Midbrain (tissue), 1 donor: ENCODE measurements around the gene PRELP.
"Not testable (repeated sequence)": the region's sequence is repeated elsewhere in the genome, so short reads cannot be mapped to it uniquely, and the experiment has no call there.

ENCODE experiments used
- DNase-seq: peaks from one replicate; lab custom pipeline; 2025; lab: John Stamatoyannopoulos, UW

PRELP gene

DNA sequence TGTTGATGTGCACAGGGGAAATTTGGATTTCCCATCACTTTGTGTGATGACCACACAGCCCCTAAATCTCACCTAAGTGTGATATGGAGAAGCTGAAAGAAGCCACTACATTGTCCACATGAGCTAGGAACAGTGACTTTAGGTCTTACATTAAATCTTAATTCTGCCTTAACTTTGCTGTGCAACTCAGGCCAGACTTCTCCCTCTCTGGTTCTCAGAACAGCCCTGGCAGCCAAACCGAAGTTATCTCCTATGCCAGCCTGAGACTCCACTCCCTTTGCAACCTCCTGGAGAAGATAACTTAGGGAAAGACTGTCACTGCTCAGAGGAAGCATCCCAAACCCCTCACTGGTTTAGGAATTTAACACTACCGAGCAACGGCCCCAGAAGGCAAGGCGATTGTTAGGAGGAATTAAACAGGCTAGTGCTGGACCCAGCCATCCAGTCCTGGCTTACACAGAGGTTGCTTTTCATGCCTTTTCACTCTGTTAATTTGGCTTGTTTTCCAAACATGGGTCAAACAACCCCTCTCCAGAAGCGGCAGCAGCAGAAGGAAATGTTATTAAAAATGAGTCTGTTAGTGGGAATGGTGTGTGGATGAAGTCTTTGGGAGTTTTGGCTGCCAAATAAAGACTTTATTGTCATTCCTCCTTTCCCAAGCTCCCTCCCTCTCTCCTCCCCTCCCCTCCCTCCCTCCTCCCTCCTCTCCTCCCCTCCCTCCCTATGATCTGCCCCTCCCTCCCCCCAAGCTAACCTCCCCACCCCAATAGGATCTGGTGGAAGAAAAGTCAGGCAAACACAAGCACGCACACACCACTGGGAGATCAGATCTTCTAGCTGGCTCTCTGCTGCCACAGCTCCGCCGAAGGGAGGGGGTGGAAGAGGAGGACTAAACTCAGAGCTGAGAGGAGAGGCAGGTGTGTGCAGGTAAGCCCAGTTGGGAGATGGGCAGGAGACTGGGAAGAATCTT lies at the start of gene PRELP:
TSS of gene PRELP (plus strand) at position 795 of the 970 bp plus-strand sequence. CDS start 7,379 bp downstream, outside the sequence.
- peak; percentile 64 for DNase-seq

DNA sequence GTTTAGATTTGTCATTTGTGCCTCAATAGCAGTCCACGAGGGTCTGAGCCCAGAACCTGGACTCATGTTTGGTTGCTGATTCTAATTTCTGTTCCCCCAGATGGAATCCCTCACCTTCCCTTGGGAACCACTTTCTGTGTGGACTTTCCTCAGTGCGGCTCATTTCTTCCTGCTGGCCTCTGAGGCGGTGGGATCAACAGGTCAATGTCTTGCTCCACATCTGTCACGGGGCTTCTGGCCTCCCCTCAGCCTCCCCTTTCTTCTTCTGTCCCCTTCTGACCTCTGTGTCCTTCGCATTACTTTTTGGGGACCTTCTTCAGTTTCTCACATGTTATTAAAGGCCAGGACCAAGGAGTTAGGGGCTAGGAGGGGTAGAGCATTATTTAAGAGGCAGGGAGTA lies 49.2 kb upstream of the PRELP start:
- no peak for DNase-seq

DNA sequence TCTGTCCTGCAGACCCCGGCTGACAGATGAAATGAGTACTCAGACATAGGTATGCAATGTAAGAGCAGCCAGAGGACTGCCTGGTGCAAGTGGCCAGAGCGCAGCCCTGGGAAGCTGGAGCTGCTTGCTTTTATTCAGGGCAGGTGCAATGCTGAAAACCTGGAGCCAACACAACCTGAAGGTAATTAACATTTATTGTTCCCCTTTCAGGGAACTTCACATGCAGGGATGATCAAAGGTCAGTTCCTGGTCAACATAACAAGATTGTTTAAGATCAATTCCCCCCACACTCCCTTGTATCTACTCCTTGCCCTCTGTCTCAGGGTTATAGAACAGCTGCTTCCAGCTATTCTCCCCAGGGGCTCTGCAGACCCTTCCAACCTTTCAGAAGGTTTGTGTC lies 48.7 kb upstream of the PRELP start:
- no peak for DNase-seq

DNA sequence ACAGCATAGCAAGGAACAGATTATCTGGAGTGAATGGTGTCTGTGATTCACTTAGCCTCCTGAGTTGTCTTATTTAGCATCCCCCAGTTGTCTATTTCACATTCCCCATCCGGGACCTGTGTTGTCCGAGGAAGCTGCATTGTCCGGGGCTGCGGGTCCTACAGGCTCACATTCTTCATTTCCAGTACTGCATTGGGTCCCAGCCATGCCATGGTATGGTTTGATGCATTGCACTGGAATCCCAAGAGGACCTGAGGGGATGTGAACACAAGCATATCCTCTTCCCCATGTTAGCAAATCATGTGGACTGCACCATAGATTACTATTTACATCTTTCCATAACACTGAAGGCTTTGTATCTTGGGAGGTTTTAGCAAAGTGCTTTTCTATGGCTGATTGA lies 48.2 kb upstream of the PRELP start:
- DNase-seq = no peak

DNA sequence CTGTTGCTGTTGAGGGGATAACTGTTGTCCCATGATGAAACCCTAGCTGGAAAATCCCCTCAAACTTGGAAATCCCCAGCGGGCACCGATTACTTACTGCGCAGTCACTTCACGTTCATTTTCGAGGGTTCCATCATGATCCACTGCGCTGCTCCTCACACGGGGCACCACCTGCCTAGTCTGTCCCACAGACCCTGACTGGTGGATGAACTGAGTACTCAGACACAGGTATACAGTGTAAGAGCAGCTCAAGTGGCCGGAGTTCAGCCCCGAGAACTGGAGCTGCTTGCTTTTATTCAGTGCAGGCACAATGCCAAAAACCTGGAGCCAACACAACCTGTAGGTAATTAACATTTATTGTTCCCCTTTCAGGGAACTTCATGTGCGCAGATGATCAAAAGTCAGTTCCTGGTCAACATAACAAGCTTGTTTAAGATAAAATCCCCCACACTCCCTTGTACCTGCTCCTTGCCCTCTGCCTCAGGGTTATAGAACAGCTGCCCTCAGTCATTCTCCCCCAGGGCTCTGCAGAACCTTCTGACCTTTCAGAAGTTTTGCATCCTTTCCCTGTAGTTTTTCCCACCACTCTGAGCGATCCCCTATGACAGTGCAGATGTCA lies 46.5 kb upstream of the PRELP start:
- no peak for DNase-seq

DNA sequence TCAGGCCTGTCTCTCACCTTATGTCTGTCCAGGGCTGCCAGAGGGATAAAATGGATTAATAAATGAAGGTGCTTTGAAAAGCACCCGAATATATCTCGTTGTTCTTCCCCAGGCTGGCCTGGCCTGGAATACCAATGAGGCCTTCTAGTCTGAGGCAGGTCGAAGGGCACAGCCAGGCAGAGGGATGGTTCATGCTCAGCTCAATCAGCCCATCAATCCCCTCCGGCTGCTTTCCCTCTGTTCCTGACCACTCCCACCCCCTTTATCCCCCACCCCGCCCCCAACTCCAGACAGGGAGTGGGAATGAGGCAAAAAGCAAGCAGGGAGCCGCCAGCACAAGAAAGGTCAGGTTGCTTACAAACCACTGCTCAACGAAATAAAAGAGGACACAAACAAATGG lies 40.0 kb upstream of the PRELP start:
- no peak for DNase-seq

DNA sequence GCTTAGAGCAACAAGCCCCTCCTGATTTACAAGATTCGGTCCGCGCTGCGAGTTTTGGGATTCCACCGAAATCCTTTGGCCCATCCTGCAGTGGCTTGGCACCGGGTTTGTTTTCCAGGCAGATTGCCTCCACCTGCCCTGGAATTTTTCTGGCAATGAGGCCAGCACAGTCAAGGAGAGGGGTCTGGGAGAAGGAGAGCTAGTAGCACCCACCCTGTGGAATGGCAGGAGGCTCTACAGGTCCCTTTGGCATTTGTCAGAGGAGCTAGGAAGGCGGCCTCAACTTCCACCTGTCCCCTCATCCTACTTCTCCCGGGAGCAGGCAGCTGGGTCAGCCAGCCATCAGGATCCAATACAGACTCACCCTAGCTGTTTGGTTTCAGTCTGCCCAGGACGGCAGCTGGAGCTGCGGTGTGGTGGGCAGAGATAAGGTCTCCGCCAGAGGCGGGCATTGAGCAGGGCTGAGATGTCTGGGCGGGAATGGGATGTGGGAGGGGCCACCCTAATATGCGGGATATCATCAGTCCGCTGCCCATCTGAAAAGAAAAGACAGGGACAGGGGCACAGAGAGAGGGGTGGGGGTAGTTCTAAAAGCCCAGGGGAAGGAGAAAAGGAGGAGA lies 37.8 kb upstream of the PRELP start:
- no peak for DNase-seq

DNA sequence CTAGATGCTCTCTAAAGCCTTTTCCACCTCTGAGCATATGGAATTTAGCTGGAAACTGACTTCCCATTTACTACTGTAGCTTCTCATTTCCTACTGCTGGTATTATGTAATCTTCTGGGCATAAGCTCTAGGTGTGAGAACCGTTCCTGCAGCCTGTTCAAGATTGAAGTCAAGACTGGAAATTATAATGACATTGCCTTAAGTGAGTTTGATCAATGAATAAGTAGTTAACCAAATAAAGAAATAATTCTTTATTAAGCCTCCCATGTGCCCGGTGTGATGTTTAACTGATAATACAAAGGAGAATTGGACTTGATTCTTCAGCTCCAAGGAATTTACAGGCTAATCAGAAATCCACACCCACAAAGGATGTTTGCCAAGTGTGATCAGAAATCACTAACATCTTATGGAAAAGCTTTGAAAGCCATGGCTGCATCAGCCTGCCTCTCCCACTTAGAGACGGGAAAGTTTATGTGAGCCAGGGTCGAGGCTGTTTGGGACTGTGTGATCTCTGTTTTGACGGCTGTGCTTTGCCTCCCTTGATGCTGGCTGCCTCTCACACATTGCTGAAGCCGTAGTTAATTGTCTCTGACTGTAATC lies 36.4 kb upstream of the PRELP start:
- no peak for DNase-seq

DNA sequence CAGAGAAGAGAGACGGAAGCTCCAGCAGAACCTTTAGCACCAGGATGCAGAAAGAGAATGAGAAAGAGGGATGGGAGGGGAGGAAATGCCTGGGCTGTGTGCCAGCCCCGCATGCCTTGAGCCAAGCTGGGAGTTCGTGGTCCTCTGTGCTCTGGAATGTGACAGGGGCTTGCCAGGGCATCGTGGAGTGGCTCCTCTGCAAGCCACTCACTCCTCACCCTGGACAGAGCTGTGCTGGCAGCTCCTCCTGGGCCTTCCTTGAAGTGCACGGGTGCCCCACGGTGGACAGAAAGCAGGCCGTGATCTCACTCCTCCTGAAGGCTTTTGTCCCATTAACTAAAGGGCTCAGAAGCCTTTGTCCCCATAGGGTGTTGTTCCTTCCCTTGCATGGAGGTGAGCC lies 34.8 kb upstream of the PRELP start:
- peak; percentile 78 for DNase-seq

DNA sequence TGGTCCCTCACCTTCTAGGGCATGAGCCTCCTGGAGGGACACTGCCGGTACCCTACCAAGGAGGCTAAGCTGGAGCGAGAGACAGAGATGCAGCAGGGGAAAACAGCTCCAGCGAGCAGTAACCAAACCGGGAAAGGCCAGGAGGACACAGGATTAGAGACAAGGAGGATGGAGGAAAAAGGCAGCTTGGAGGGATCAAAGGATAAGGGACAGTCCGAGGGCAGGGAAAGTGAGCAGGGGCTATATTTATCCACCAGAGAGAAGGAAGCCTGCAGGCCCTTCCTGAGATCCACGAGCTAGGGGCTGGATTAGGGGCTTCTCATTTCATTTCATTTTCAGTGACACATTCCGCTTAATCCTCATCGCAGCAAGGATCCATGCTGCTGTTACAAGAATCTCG lies 33.8 kb upstream of the PRELP start:
- no peak for DNase-seq

DNA sequence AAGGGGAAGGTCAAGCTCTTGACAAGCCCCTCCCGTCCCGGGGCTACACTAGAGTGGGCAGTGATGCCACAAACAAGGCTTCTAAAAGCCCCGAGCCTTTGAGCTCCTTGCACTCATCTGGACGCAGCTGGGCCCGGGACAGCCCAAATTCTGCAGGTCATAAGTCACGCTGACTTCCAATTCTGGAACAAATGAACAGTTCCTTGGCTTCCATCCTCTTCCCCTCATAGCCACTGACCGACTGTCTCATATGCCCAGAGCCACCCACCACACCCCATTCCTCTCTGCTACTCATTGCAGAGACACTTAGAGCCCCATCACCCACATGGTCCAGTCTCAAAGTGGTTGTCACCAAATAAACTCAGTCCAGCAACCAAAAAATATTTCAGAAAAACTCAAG lies 32.8 kb upstream of the PRELP start:
- DNase-seq = no peak

DNA sequence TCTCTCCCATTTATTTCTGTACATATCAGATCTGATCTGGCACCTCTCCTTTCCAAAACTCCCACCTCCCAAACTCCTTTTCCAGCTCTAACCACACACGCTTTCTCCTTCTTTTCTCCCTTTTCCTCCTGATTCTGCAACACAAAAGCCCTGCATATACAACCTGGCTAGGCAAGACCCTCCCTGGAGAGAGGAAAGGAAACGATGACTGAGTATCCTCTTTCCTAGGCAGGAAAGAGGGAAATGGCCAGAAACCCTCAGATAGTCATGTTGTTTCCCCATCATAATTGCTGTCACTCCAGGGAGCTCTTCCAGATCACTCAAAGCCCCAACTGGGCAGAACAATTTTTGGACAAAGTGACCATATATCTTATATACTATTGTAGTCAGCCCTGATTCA lies 32.3 kb upstream of the PRELP start:
- DNase-seq = no peak

DNA sequence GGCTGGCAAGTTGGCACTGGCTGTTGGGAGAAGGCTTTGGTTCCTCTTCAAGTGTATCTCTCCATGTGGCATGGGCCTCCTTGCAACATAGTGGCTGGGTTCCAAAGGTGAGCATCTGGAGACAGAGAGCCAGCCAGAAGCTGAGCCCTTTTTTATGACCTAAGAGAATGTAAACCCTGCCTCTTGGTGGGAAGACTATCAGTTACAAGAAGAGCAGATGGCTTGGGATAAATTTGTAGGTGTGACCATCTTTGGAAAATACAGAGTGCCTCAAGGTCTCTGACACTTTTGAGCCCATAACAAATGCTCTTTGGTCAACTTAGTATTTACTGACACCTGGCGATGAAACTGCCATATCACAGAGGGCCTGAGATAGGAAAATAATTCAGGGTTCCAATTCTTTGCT lies 31.4 kb upstream of the PRELP start:
- no peak for DNase-seq

DNA sequence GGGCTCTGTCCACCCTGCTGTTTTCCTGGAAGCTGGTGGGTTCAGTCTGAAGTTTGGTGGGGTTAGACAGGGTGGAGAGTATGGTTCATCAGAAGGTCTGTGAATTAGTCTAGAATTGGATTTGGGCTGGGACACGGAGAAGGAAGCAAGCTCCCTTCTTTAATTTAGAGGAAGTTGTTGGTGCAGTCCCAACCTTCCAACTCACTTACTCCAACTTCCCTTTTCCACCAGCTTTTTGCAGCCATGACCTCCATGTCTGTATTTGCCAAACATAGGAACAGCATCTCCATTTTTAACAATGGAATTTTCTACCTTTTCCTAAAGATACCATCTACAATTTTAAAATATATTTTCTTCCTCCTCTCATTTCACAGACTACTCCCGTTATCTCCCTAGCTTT lies 28.5 kb upstream of the PRELP start:
- DNase-seq = no peak

DNA sequence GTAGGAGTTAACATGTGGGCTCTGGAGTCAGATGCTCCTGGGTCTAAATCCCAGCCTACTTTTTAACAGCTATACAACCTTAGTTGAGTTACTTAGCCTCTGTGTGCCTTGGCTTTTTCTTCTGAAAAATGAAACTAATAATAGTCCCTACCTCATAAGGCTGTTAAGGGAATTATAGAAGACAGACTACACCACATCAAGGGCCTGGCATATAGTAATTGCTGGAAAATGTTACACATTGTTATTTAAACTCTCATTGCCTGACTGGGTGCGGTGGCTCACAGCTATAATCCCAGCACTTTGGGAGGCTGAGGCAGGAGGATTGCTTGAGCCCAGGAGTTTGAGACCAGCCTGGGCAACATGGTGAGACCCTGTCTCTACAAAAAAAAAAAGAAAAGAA lies 28.0 kb upstream of the PRELP start:
- DNase-seq = not testable (repeated sequence)

DNA sequence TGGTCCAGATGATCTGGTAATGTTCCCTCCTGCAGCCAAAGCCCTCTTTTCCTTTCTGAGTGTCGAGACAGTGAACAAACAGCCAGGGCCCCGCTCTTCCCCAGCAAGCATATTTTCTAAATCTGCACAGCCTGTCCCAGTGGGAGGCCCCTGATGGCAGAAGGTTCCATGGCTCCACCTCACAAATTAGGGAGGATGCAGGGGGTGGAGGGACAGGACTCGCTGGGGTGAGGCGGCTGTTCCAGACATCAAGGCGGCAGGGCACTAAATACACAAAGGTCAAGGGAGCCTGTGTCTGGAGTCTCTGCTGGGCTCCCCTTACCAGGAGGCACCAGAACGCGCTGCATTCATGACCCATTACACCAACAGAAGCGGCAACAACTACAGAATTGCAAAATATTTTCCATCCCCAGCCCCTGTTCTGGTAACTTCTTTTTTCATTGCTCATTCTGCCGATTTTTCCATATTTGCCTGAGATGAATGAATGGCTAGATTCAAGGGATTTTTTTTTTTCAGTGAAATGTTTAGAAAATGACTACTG lies 27.0 kb upstream of the PRELP start:
- no peak for DNase-seq

DNA sequence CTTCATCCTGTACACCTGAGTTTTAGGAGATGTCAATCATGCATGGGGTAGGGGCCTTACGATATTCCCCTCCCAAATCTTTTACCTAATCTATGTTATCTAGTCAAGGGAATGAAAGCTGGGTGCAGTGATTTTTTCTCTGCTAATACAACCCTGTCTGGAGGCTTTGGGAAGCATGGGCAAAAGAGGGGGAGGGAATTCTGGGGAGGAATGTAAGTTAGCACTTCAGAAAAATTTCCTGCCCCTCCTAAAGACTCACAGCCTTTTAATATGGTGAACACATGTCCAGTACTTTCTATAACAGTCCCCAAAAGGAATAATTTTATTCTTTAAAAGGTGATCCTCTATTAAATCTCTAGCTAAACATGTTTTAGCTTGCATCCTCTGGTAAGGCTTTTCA lies 25.6 kb upstream of the PRELP start:
- DNase-seq = no peak

DNA sequence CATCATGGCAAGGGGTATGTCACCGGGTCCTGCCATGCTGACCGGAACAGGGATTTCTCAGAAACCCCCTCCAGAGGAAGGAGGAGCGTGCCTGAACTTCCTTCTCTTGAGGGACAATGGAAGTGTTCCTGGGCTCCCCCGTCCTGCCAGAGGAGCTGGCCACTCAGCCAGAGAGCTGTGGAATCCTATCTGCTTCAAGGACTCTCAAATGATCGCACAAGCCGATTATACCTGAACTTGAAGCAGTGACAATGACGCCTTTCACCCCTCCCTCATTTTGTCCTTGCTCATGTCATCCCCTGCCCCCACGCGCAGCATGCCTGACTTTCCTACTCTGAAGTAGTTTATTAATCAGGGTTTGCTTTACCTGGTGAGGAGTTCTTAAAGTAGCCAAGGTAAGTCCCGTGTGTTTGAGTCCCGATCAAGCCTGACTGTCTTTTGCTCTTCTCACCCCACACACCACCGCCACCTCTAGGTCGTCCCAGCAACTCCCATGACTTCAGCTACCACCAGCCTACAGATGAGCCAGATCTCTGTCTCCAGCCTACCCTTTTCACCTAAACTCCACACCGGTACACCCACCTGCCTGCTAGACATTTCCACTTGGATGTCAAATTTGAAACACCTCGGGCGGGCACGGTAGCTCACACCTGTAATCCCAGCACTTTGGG lies 25.0 kb upstream of the PRELP start:
- DNase-seq = no peak

DNA sequence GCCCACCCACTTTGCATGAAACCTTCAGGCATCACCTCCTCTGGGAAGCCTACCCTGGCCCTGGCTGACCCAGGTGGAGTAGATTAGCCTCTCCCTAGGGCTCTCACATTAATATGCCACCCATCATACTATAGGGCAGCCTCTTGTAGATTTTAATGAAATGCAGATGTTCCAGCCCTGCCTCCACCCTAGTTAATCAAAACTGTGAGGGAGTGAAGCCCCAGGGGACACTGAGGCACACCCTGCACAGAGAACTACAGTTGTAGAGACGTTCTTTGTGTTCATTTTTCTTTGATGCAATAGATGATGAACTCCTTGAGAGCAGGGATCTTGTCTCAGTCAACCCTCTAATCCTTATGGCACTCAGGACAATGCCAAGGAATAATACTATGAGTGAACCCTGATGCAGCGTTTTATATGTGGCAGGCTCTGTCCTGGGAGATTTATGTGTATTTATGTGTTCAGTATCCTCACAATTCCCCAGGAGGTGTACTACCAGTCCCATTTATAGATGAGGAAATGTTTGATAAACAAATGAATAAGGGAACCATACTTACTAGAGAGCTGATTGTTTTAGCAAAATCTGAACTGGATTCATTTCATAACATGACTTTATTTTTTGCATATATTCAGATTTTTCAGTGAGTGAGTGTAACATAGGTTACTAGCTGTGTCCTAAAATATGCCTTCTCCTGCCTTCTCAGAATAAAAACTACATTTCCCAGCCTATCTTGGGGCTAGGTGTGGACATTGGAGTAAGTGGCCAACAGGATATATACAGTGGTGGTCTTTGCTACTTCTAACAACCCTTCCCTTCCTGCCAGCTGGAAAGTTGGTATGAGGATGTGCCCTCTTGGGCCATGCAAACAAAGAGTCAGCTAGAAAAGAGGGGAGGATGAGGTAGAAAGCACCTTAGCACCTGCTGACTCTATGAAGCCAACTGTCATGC lies 23.5 kb upstream of the PRELP start:
- DNase-seq = no peak

DNA sequence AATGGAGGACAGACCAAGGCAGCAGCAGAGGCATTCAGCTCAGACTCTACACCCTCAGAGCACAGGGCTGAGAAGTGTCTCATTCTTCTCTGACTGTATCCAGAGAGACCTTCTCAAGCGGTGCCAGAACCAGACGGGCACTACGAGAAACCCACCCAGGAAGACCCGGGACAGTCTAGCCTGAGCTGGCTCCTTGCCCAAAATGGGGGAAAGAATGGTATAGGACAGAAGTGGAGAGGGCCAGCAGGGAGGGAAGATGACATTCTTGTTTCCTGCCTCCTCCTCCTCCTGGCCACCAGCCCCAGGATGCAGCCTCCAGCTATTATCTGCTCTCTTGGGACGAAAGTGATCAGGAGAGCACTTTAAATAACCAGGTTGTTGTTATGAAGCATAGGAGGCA lies 22.6 kb upstream of the PRELP start:
- DNase-seq = no peak

DNA sequence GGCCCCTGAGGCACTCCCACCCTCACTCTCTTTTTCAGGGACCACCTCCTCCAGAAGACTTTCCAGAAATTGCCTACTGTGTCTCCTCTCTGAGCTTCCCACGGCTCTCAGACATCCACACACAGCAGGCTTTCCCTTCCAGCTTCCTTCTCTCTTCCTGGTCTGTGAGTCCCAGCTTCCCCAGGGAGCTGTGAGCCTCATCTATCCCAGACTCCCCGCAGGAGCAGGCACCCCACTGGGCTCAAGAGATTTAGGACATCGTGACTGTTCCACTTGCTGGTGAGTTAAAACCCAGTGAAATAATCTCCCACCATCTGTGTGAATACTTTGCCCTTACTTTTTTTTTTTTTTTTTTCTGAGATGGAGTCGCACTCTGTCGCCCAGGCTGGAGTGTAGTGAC lies 22.0 kb upstream of the PRELP start:
- no peak for DNase-seq
